Measurements from ENCODE around the gene IPO8.

Gene IPO8

DNA sequence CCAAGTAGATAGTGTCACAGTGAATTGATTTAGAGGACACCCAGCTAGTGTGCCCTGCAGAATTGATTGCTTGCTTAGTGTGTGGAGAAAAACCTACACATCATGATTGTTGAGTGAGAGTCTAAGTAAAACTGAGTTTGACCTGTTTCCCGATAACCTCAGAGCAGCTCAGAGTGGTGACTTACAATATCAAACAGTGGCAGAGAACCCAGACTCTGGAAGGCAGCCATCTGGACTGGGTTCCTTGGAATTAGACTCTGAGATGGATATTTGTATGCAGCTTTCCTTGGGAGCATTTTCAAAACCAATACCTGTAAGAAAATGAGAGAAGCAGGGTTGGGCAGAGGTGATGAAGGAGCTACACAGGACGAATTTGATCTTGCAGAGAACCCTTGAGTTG lies 109.8 kb downstream of the IPO8 start:
- no peaks in the 10 kb centered on the region for H3K36me3 ChIP-seq (ENCODE audit: control insufficient read depth, insufficient read depth, low read length)
- H3K27ac ChIP-seq (ENCODE audit: low read depth, low read length): no peak overlapping the region
- no peak overlapping the region for H2BK120ac ChIP-seq (ENCODE audit: low read depth, low read length)
- H4K5ac ChIP-seq (ENCODE audit: low read length): no peak overlapping the region
- H3K9ac ChIP-seq (ENCODE audit: low read length): no peak overlapping the region
- no peak overlapping the region for H3K4me2 ChIP-seq (ENCODE audit: low read length)
- H3K56ac ChIP-seq (ENCODE audit: low read length): no peak overlapping the region
- H3K27me3 ChIP-seq (ENCODE audit: insufficient read depth, low read length, poor library complexity): no peaks in the 10 kb centered on the region
- no peak overlapping the region for H3K18ac ChIP-seq (ENCODE audit: low read length)
- WGBS (ENCODE audit: extremely low coverage, insufficient coverage, low lambda C conversion rate): no CpG with 5 or more reads among the region's 2 CpGs
- no peak overlapping the region for H4K8ac ChIP-seq (ENCODE audit: low read depth, low read length)
- H3K4me1 ChIP-seq (ENCODE audit: control insufficient read depth, low read depth, low read length): no peaks in the 10 kb centered on the region
- H3K79me2 ChIP-seq (ENCODE audit: control insufficient read depth, insufficient read depth, low read length): no peaks in the 10 kb centered on the region
- no peak overlapping the region for H2BK5ac ChIP-seq (ENCODE audit: low read length)
- no peak overlapping the region for H2AK5ac ChIP-seq (ENCODE audit: low read length)
- no peak overlapping the region for H2BK15ac ChIP-seq (replicated peaks; ENCODE audit: low read depth)
- no peak overlapping the region for H3K4ac ChIP-seq (ENCODE audit: low read depth, low read length)
- no peak for DNase-seq
- H3K4me3 ChIP-seq (ENCODE audit: low read length): no peak overlapping the region
- H3K23ac ChIP-seq (ENCODE audit: low read length): no peak overlapping the region
- no peaks in the 10 kb centered on the region for H3K79me1 ChIP-seq (ENCODE audit: low read length)

GRCh38 chr12:30582943-30583342 lies 112.7 kb downstream of the IPO8 start:
- H3K4me3 ChIP-seq (ENCODE audit: low read length): no peak overlapping the region
- H3K4me1 ChIP-seq (ENCODE audit: control insufficient read depth, low read depth, low read length): no peaks in the 10 kb centered on the region
- no peaks in the 10 kb centered on the region for H3K79me1 ChIP-seq (ENCODE audit: low read length)
- H4K8ac ChIP-seq (ENCODE audit: low read depth, low read length): no peak overlapping the region
- H3K27me3 ChIP-seq (ENCODE audit: insufficient read depth, low read length, poor library complexity): no peaks in the 10 kb centered on the region
- no peak overlapping the region for H2BK5ac ChIP-seq (ENCODE audit: low read length)
- no peaks in the 10 kb centered on the region for H3K36me3 ChIP-seq (ENCODE audit: control insufficient read depth, insufficient read depth, low read length)
- H3K4me2 ChIP-seq (ENCODE audit: low read length): no peak overlapping the region
- H3K9ac ChIP-seq (ENCODE audit: low read length): no peak overlapping the region
- H2AK5ac ChIP-seq (ENCODE audit: low read length): no peak overlapping the region
- H2BK15ac ChIP-seq (replicated peaks; ENCODE audit: low read depth): no peak overlapping the region
- no peak overlapping the region for H3K18ac ChIP-seq (ENCODE audit: low read length)
- no peak overlapping the region for H2BK120ac ChIP-seq (ENCODE audit: low read depth, low read length)
- no peak overlapping the region for H3K56ac ChIP-seq (ENCODE audit: low read length)
- no peak overlapping the region for H3K27ac ChIP-seq (ENCODE audit: low read depth, low read length)
- H3K79me2 ChIP-seq (ENCODE audit: control insufficient read depth, insufficient read depth, low read length): no peaks in the 10 kb centered on the region
- WGBS (ENCODE audit: extremely low coverage, insufficient coverage, low lambda C conversion rate): no CpG with 5 or more reads among the region's 1 CpG
- no peak for DNase-seq
- H3K4ac ChIP-seq (ENCODE audit: low read depth, low read length): no peak overlapping the region
- no peak overlapping the region for H3K23ac ChIP-seq (ENCODE audit: low read length)
- no peak overlapping the region for H4K5ac ChIP-seq (ENCODE audit: low read length)

GRCh38 chr12:30580344-30580743 lies 115.3 kb downstream of the IPO8 start:
- no peaks in the 10 kb centered on the region for H3K36me3 ChIP-seq (ENCODE audit: control insufficient read depth, insufficient read depth, low read length)
- H3K56ac ChIP-seq (ENCODE audit: low read length): no peak overlapping the region
- no peak overlapping the region for H2BK15ac ChIP-seq (replicated peaks; ENCODE audit: low read depth)
- no peak overlapping the region for H3K9ac ChIP-seq (ENCODE audit: low read length)
- H3K4ac ChIP-seq (ENCODE audit: low read depth, low read length): no peak overlapping the region
- no peaks in the 10 kb centered on the region for H3K79me2 ChIP-seq (ENCODE audit: control insufficient read depth, insufficient read depth, low read length)
- H3K4me1 ChIP-seq (ENCODE audit: control insufficient read depth, low read depth, low read length): no peaks in the 10 kb centered on the region
- WGBS (ENCODE audit: extremely low coverage, insufficient coverage, low lambda C conversion rate): no CpG with 5 or more reads among the region's 2 CpGs
- H3K4me3 ChIP-seq (ENCODE audit: low read length): no peak overlapping the region
- no peak overlapping the region for H2BK5ac ChIP-seq (ENCODE audit: low read length)
- no peak overlapping the region for H4K8ac ChIP-seq (ENCODE audit: low read depth, low read length)
- no peak for DNase-seq
- no peak overlapping the region for H2AK5ac ChIP-seq (ENCODE audit: low read length)
- no peak overlapping the region for H3K27ac ChIP-seq (ENCODE audit: low read depth, low read length)
- no peak overlapping the region for H3K23ac ChIP-seq (ENCODE audit: low read length)
- no peak overlapping the region for H4K5ac ChIP-seq (ENCODE audit: low read length)
- no peak overlapping the region for H2BK120ac ChIP-seq (ENCODE audit: low read depth, low read length)
- H3K4me2 ChIP-seq (ENCODE audit: low read length): no peak overlapping the region
- H3K18ac ChIP-seq (ENCODE audit: low read length): no peak overlapping the region
- no peaks in the 10 kb centered on the region for H3K79me1 ChIP-seq (ENCODE audit: low read length)
- no peaks in the 10 kb centered on the region for H3K27me3 ChIP-seq (ENCODE audit: insufficient read depth, low read length, poor library complexity)

All from mesendoderm (in vitro differentiated cells).